Measurements from ENCODE around the gene OR52A1. TPM values are rescaled to one million over a fixed set of nuclear protein-coding genes. Genes with fewer than 3 reads are reported as not detected.
"Not testable (repeated sequence)": the region's sequence is repeated elsewhere in the genome, so short reads cannot be mapped to it uniquely, and the experiment has no call there.

OR52A1 gene
- total RNA-seq, result not detected in 2 replicates

DNA sequence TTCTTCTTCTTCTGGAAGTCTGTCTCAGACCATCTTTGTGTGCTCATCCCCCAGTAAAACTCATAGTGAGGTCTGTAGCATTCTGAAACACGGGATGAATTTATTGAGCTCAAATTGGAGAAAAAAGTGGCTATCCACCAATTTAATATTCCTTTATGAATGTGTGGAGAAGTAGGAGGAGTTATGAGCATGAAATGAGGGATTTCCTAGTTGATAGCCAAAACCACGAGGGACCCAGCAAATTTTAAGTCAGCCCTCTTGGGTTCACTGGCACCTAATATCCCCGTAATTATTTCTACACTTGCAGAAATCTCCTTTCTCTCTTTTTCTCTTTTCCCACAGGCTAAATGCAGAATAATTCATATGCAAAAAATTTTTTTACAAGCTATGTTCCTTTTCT, at the start of gene OR52A1:
TSS of gene OR52A1 (minus strand) at position 101 of the 400 bp plus-strand sequence. CDS start 2,388 bp downstream, outside the sequence.
- Mint-ChIP-seq H3K27ac (no peak within 1 kb of the TSS), H3K4me3 (no peak within 1 kb of the TSS), H3K9me3 (no peaks in the 10 kb centered on the region), H3K27me3 (ENCODE audit: insufficient read depth) (no peaks in the 10 kb centered on the region), H3K4me1 (ENCODE audit: low read depth) (no peaks in the 10 kb centered on the region), H3K36me3 (ENCODE audit: low read depth) (no peaks in the 10 kb centered on the region)
- intact Hi-C loops (cut with micrococcal nuclease), result no loop called here
- no peak for DNase-seq (ENCODE audit: low spot score)

DNA sequence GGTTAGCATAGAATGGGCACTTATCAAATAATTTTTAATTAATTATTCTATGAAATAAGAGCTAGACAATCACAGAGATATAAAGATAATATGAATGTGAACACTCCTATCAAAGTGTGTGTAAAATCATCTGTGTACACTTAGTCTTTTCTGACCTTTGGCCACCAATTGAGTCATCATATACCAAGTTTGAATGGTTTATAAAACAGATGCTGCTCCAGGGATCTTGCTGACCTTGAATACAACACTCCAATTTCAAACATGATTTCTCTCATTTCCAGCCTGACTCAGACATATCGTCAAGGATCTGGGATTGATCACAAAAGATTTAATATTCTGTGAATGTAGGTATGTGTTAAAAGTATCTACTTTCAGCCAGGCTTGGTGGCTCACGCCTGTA, 48.8 kb upstream of the OR52A1 start:
- Mint-ChIP-seq H3K4me3 (no peak overlapping the region), H3K27ac (no peak overlapping the region), H3K4me1 (ENCODE audit: low read depth) (no peaks in the 10 kb centered on the region), H3K9me3 (no peaks in the 10 kb centered on the region), H3K36me3 (ENCODE audit: low read depth) (no peaks in the 10 kb centered on the region), H3K27me3 (ENCODE audit: insufficient read depth) (no peaks in the 10 kb centered on the region)
- no peak for DNase-seq (ENCODE audit: low spot score)
- intact Hi-C loops (cut with micrococcal nuclease), result no loop called here

DNA sequence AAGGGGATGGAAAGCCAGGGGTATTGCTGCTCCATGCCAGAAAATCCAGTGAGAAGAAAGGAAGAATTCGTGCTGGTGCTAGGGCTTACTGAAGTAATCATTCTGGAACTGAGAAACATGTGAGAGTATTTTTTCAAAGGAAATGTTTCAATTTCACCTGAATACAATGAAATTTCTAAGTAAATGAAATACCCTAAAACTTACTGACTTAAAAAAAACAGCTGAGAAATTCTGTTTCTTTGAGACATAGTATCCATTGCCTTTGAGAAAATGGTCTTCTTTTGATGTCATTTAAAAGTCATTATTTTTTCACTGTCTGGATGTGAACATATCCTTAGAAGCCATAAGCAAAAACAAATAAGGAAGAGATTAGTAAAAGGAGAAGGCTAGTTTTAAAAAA, 46.0 kb upstream of the OR52A1 start, which contains the start of gene OR51V1:
TSS of gene OR51V1 (minus strand) at position 101 of the 400 bp plus-strand sequence. CDS start at position 101, 0 bp downstream.
- Mint-ChIP-seq H3K36me3 (ENCODE audit: low read depth) (no peaks in the 10 kb centered on the region), H3K4me1 (ENCODE audit: low read depth) (no peaks in the 10 kb centered on the region), H3K9me3 (no peaks in the 10 kb centered on the region), H3K27ac (no peak within 1 kb of the TSS), H3K27me3 (ENCODE audit: insufficient read depth) (no peaks in the 10 kb centered on the region), H3K4me3 (no peak within 1 kb of the TSS)
- intact Hi-C loops (cut with micrococcal nuclease), result no loop called here
- no peak for DNase-seq (ENCODE audit: low spot score)

DNA sequence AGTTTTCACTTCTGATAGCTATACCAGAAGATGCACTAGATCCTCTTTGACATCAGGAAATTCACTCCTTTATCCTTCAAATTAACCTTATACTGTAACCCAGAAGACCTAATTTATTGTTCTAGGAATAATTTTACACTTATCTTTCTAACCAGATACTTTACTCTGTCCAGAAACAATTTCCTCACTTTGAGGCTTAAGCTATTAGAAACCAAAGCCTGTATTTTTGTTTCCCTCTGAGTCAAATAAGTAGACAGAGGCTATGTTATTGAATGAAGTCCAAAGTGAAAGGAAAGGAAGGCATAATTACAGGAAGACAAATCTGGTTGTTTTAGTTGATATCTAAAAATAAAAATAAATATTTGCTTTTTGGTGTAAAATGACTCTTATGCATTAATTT, 43.7 kb upstream of the OR52A1 start:
- Mint-ChIP-seq H3K4me3 (no peak overlapping the region), H3K36me3 (ENCODE audit: low read depth) (no peaks in the 10 kb centered on the region), H3K9me3 (no peaks in the 10 kb centered on the region), H3K27me3 (ENCODE audit: insufficient read depth) (no peaks in the 10 kb centered on the region), H3K27ac (no peak overlapping the region), H3K4me1 (ENCODE audit: low read depth) (no peaks in the 10 kb centered on the region)
- intact Hi-C loops (cut with micrococcal nuclease), result no loop called here
- no peak for DNase-seq (ENCODE audit: low spot score)

DNA sequence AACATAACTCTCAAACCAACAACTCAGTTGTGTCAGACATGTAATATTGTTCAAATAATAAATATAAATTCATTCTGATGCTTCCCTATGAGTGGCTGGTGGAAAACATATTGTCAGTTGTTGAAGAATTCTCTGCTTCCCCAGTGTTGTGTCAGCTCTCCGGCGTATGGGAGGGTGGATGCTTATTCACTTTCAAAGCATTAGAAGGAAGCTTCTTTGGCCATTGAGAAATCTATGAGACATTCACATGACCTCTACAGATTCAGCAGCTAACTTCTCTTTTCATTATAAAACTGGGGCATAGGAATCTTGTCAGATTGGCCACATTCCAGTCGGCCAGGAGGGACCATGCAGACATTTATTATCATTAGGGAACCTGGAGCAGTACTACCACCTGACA, 43.0 kb upstream of the OR52A1 start:
- Mint-ChIP-seq H3K27ac (no peak overlapping the region), H3K4me1 (ENCODE audit: low read depth) (no peaks in the 10 kb centered on the region), H3K9me3 (no peaks in the 10 kb centered on the region), H3K4me3 (no peak overlapping the region), H3K27me3 (ENCODE audit: insufficient read depth) (no peaks in the 10 kb centered on the region), H3K36me3 (ENCODE audit: low read depth) (no peaks in the 10 kb centered on the region)
- intact Hi-C loops (cut with micrococcal nuclease), result no loop called here
- DNase-seq (ENCODE audit: low spot score), result no peak

DNA sequence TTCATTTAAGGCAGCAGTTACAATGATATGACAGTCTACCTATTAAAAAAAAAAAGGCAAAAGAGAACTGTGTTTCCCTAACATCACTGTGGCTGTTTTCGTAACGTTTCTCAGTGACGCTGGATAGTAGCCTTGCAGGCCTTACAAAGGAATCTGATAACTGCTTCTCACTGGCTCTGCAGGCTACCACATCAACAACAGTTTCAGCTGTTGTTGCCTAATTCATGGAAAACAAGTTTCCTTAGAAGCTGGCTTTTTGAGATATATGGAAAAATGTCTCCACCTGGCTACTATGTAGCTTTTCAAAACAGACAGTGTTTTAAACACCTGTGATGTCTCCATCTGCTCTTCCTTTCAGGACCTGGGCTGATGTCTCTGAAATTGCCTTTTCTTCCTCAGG, 42.2 kb upstream of the OR52A1 start:
- H3K9me3 Mint-ChIP-seq, result no peaks in the 10 kb centered on the region
- DNase-seq (ENCODE audit: low spot score), result no peak
- no peak overlapping the region for H3K4me3 Mint-ChIP-seq
- intact Hi-C loops (cut with micrococcal nuclease), result no loop called here
- no peaks in the 10 kb centered on the region for H3K36me3 Mint-ChIP-seq (ENCODE audit: low read depth)
- no peaks in the 10 kb centered on the region for H3K27me3 Mint-ChIP-seq (ENCODE audit: insufficient read depth)
- no peaks in the 10 kb centered on the region for H3K4me1 Mint-ChIP-seq (ENCODE audit: low read depth)
- H3K27ac Mint-ChIP-seq, result no peak overlapping the region

DNA sequence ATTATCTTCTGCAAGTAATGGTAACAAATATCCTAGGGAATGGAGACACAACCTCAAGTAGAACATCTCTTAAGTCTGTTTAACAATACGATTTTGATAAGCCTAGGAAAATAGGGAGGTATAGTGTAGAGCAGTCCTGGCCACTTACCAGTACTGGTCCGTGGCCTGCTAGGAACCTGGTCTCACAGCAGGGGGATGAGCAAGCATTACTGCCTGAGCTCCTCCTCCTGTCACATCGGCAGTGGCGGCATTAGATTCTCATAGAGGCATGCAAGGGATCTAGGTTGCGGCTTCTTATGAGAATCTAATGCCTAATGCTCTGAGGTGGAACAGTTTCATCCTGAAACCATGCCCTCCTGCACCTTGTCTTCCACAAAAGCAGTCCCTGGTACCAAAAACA, 41.5 kb upstream of the OR52A1 start:
- DNase-seq (ENCODE audit: low spot score), result no peak
- H3K27me3 Mint-ChIP-seq (ENCODE audit: insufficient read depth), result no peaks in the 10 kb centered on the region
- H3K36me3 Mint-ChIP-seq (ENCODE audit: low read depth), result no peaks in the 10 kb centered on the region
- no peaks in the 10 kb centered on the region for H3K9me3 Mint-ChIP-seq
- no peak overlapping the region for H3K4me3 Mint-ChIP-seq
- intact Hi-C loops (cut with micrococcal nuclease), result no loop called here
- no peak overlapping the region for H3K27ac Mint-ChIP-seq
- no peaks in the 10 kb centered on the region for H3K4me1 Mint-ChIP-seq (ENCODE audit: low read depth)

DNA sequence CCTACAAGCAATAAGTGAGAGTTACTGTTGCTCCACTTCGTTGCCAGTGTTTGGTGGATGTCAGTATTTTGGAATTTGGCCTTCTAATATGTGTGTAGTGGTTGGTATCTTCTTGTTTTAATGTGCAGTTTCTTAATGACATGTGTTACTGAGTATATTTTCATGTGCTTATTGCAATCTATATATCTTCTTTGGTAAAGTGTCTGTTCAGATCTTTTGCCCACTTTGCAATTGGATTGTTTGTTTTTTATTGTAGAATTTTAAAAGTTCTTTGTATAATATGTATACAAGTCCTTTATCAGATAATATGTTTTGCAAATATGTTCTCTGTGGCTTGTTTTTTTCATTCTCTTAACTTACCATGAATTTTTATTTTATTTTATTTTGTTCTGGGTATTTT, 38.2 kb upstream of the OR52A1 start:
- H3K4me3 Mint-ChIP-seq, result no peak overlapping the region
- no peaks in the 10 kb centered on the region for H3K36me3 Mint-ChIP-seq (ENCODE audit: low read depth)
- no peak overlapping the region for H3K27ac Mint-ChIP-seq
- no peaks in the 10 kb centered on the region for H3K4me1 Mint-ChIP-seq (ENCODE audit: low read depth)
- H3K9me3 Mint-ChIP-seq, result no peaks in the 10 kb centered on the region
- DNase-seq (ENCODE audit: low spot score), result no peak
- H3K27me3 Mint-ChIP-seq (ENCODE audit: insufficient read depth), result no peaks in the 10 kb centered on the region
- intact Hi-C loops (cut with micrococcal nuclease), result no loop called here

DNA sequence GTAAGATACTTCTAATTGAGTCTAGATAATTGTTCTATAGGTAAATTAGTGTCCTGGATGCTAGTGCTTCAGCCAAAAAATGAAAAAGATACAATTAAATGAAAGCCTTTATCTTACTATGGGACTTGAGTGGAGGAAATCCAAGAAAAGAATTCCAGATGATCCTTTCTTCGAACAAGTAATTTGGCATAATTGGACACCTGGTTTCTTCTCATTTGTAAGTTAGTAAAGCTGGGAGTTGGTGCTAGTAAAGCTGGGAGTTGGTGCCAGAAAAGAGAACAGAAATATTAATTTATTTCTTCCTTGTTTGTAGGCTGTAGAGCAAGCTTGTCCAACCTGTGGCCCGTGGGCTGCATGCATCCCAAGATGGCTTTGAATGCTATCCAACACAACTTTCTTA, 33.6 kb upstream of the OR52A1 start:
- no peak for DNase-seq (ENCODE audit: low spot score)
- Mint-ChIP-seq H3K27ac (no peak overlapping the region), H3K4me3 (no peak overlapping the region), H3K9me3 (no peaks in the 10 kb centered on the region), H3K36me3 (ENCODE audit: low read depth) (no peaks in the 10 kb centered on the region), H3K4me1 (ENCODE audit: low read depth) (no peaks in the 10 kb centered on the region), H3K27me3 (ENCODE audit: insufficient read depth) (no peaks in the 10 kb centered on the region)
- intact Hi-C loops (cut with micrococcal nuclease), result no loop called here

DNA sequence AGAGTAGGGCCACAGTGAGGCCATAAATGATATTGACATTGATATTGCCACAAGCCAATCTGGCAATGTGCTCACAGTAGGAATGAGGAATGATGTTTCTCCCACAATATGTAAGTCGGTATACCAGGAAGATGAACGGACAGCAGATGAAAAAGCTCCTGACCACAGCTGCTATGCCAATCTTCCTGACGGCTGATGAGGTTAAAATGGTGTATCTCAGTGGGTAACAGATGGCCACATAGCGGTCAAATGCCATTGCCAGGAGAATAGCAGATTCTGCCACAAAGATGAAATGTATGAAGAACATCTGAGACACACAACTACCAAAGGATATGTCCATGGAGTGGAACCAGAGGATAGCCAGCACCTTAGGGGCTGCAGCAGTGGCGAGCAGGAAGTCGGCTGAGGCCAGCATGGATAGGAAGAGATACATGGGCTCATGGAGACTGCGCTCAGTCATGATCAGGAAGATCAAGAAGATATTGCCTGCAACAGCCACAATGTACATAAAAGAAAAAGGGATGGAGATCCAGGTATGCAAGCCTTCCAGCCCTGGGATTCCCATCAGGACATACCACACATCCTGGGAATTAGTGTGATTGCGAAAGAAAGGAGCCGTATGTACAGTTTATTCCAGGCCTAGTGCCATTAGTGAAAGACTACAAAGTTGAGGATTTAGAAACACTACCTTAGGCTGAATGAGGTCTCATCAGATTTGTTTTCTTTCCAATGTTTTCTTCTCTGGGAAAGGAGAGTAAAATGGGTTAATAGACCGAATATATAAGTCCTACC, 23.7 kb upstream of the OR52A1 start:
- H3K27ac Mint-ChIP-seq, result no peak overlapping the region
- no peaks in the 10 kb centered on the region for H3K36me3 Mint-ChIP-seq (ENCODE audit: low read depth)
- H3K4me3 Mint-ChIP-seq, result no peak overlapping the region
- no peak for DNase-seq (ENCODE audit: low spot score)
- intact Hi-C loops (cut with micrococcal nuclease), result no loop called here
- H3K4me1 Mint-ChIP-seq (ENCODE audit: low read depth), result no peaks in the 10 kb centered on the region
- H3K27me3 Mint-ChIP-seq (ENCODE audit: insufficient read depth), result no peaks in the 10 kb centered on the region
- H3K9me3 Mint-ChIP-seq, result no peaks in the 10 kb centered on the region

DNA sequence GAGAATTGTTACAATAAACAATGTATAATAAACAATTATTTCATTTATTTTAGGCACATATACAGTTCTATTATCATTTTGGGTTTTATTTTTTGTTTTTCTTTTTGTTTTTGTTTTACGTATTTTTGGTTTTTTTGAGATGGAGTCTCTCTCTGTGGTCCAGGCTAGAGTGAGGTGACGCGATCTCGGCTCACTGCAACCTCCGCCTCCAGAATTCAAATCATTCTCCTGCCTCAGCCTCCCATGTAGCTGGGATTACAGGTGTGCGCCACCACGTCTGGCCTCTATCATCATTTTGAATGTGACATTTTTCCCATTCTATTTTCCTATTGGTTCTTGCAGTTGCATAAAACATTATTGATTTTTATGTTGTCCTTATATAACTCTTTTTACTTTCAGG, 20.4 kb upstream of the OR52A1 start:
- Mint-ChIP-seq H3K4me3 (no peak overlapping the region), H3K36me3 (ENCODE audit: low read depth) (no peaks in the 10 kb centered on the region), H3K9me3 (no peaks in the 10 kb centered on the region), H3K27ac (no peak overlapping the region), H3K4me1 (ENCODE audit: low read depth) (no peaks in the 10 kb centered on the region), H3K27me3 (ENCODE audit: insufficient read depth) (no peaks in the 10 kb centered on the region)
- intact Hi-C loops (cut with micrococcal nuclease), result no loop called here
- no peak for DNase-seq (ENCODE audit: low spot score)

DNA sequence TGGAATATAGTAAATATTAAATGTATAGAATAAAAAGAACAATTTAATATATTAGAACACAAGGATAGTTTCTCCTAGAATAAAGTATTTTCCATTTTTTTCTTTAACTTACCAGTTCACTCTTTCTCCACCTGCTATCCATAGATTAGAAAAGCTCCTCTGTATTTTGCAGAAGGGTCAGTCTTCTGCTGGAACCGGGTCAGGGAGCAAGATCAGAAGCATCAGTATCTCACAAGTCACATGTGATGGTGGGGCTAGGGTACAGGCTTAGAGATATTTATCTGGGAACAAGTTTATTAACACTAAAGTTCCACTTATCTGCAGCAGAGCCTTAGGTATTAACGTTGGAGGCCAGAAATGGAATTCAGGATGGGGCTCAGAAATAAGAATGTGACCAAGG, 17.3 kb upstream of the OR52A1 start:
- H3K4me1 Mint-ChIP-seq (ENCODE audit: low read depth), result no peaks in the 10 kb centered on the region
- no peaks in the 10 kb centered on the region for H3K9me3 Mint-ChIP-seq
- DNase-seq (ENCODE audit: low spot score), result no peak
- H3K27ac Mint-ChIP-seq, result no peak overlapping the region
- H3K36me3 Mint-ChIP-seq (ENCODE audit: low read depth), result no peaks in the 10 kb centered on the region
- H3K4me3 Mint-ChIP-seq, result no peak overlapping the region
- intact Hi-C loops (cut with micrococcal nuclease), result no loop called here
- no peaks in the 10 kb centered on the region for H3K27me3 Mint-ChIP-seq (ENCODE audit: insufficient read depth)

DNA sequence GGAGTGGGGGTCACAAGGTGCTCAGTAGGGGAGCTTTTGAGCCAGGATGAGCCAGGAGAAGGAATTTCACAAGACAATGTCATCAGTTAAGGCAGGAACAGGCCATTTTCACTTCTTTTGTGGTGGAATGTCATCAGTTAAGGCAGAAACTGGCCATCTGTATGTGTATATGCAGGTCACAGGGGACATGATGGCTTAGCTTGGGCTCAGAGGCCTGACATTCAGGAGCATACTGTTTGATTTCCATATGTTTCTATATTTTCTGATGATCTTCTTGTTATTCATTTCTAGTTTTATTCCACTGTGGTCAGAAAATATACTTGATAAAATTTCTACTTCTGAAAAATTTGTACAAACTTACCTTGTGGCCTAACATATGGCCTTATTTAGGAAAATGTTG, 11.3 kb upstream of the OR52A1 start:
- H3K4me1 Mint-ChIP-seq (ENCODE audit: low read depth), result not testable (repeated sequence)

DNA sequence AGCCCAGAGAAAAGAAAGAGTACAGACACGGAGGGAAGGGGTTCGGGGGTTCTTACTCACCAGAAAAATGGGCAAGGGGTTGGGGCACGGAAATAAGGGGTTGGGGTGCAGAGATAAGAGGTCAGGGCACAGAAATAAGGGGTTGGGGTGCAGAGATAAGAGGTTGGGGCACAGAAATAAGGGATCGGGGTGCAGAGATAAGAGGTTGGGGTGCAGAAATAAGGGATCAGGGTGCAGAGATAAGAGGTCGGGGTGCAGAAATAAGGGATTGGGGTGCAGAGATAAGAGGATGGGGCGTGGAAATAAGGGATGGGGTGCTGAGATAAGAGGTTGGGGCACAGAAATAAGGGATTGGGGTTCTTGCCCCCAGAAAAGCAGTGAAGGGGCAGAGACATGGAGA, 10.2 kb upstream of the OR52A1 start:
- H3K4me3 Mint-ChIP-seq; H3K9me3 Mint-ChIP-seq; H3K27ac Mint-ChIP-seq; H3K4me1 Mint-ChIP-seq (ENCODE audit: low read depth); intact Hi-C loops (cut with micrococcal nuclease); H3K36me3 Mint-ChIP-seq (ENCODE audit: low read depth); DNase-seq (ENCODE audit: low spot score); H3K27me3 Mint-ChIP-seq (ENCODE audit: insufficient read depth): not testable (repeated sequence)

More for the DNA sequence above, 11.3 kb upstream of the OR52A1 start:
- intact Hi-C loops (cut with micrococcal nuclease); H3K9me3 Mint-ChIP-seq; H3K27ac Mint-ChIP-seq; H3K36me3 Mint-ChIP-seq (ENCODE audit: low read depth); H3K4me3 Mint-ChIP-seq; H3K27me3 Mint-ChIP-seq (ENCODE audit: insufficient read depth); DNase-seq (ENCODE audit: low spot score): not testable (repeated sequence)

Measured in activated T-helper 1 cell treated with anti-CD3 and anti-CD28 coated beads, Interleukin-12 subunit alpha, Interleukin-12 subunit beta, Interleukin-2, Interleukin-4 antibody, amounts not matched to agents 30 ng/mL and 10 ng/mL and 1 ng/mL, durations not matched to agents 14 hours and 24 hours and 36 hours (primary cell).